ENCODE measurements around the gene MND1. TPM values are rescaled to one million over a fixed set of nuclear protein-coding genes. Genes with fewer than 3 reads are reported as not detected.

The MND1 gene
- total RNA-seq, 6 experiments from 2014 or later, result 4.1 to 9.2 (median 7.3) TPM

GRCh38 chr4:153341575-153342090 is 2.9 kb upstream of the MND1 start:
- H3K4me1 Mint-ChIP-seq (ENCODE audit: low read depth), result peaks cover 34% of the 10 kb centered on the region
- no peaks in the 10 kb centered on the region for H3K9me3 Mint-ChIP-seq
- peak; percentile 66 for DNase-seq
- no peaks in the 10 kb centered on the region for H3K36me3 Mint-ChIP-seq (ENCODE audit: low read depth)
- H3K27me3 Mint-ChIP-seq (ENCODE audit: insufficient read depth), result peaks cover 3% of the 10 kb centered on the region
- peak overlapping the region; percentile 58 for H3K4me3 Mint-ChIP-seq
- H3K27ac Mint-ChIP-seq, result peak overlapping the region; percentile 24
- TF ChIP-seq, protein P1, sequence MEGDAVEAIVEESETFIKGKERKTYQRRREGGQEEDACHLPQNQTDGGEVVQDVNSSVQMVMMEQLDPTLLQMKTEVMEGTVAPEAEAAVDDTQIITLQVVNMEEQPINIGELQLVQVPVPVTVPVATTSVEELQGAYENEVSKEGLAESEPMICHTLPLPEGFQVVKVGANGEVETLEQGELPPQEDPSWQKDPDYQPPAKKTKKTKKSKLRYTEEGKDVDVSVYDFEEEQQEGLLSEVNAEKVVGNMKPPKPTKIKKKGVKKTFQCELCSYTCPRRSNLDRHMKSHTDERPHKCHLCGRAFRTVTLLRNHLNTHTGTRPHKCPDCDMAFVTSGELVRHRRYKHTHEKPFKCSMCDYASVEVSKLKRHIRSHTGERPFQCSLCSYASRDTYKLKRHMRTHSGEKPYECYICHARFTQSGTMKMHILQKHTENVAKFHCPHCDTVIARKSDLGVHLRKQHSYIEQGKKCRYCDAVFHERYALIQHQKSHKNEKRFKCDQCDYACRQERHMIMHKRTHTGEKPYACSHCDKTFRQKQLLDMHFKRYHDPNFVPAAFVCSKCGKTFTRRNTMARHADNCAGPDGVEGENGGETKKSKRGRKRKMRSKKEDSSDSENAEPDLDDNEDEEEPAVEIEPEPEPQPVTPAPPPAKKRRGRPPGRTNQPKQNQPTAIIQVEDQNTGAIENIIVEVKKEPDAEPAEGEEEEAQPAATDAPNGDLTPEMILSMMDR (IDR thresholded peaks at IDR 0.05), result no peak

- H3K27me3 Mint-ChIP-seq (ENCODE audit: insufficient read depth), result peaks cover 3% of the 10 kb centered on the region
- TF ChIP-seq, protein P1 (IDR thresholded peaks at IDR 0.05), result no peak
- H3K27ac Mint-ChIP-seq, result no peak overlapping the region
- H3K36me3 Mint-ChIP-seq (ENCODE audit: low read depth), result no peaks in the 10 kb centered on the region
- H3K4me3 Mint-ChIP-seq, result no peak overlapping the region
- H3K9me3 Mint-ChIP-seq, result no peaks in the 10 kb centered on the region
- no peak for DNase-seq
- peaks cover 47% of the 10 kb centered on the region for H3K4me1 Mint-ChIP-seq (ENCODE audit: low read depth)
These were observed 1.5 kb upstream of the MND1 start for GRCh38 chr4:153342751-153343552.

- H3K27ac Mint-ChIP-seq, result peak overlapping the region; percentile 77
These were observed 809 bp downstream of the MND1 start for GRCh38 chr4:153345012-153345981.

DNA sequence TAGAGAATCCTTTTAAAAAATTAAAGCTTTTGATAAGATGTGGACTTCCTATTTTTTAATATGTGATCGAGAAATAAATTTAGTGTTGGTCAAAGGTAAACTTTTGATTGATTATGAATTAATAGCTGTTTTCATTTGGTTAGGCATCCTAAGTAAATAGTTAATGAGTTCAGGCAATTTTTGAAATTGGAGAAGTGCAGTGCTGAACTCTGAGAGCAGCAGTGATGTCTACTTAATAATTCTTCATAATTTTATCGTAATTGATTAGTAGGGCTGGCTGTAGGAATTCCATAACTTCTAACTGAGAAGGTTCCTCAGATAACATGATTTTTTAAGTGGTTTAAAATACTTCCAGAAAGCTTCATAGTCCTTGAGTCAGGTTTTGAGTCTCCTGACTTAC is 1.5 kb downstream of the MND1 start:
- H3K4me3 Mint-ChIP-seq, result peak overlapping the region; percentile 92
- DNase-seq, result no peak
- peaks cover 3% of the 10 kb centered on the region for H3K27me3 Mint-ChIP-seq (ENCODE audit: insufficient read depth)

More at GRCh38 chr4:153345012-153345981, 809 bp downstream of the MND1 start:
- Mint-ChIP-seq H3K27me3 (ENCODE audit: insufficient read depth) (peaks cover 3% of the 10 kb centered on the region), H3K4me3 (peak overlapping the region; percentile 92), H3K36me3 (ENCODE audit: low read depth) (no peaks in the 10 kb centered on the region), H3K9me3 (no peaks in the 10 kb centered on the region), H3K4me1 (ENCODE audit: low read depth) (peaks cover 60% of the 10 kb centered on the region)
- TF ChIP-seq, protein P1 (IDR thresholded peaks at IDR 0.05), result no peak; the same call in 1 of the 2 replicates
- DNase-seq, result peak; percentile 52

GRCh38 chr4:153346563-153346962 is 2.1 kb downstream of the MND1 start:
- TF ChIP-seq, protein P1 (IDR thresholded peaks at IDR 0.05), result peak; percentile 33; the same call in 1 of the 2 replicates
- H3K27ac Mint-ChIP-seq, result no peak overlapping the region
- H3K9me3 Mint-ChIP-seq, result no peaks in the 10 kb centered on the region
- no peak overlapping the region; the same call in 1 of the 2 replicates for H3K4me3 Mint-ChIP-seq
- peaks cover 50% of the 10 kb centered on the region for H3K4me1 Mint-ChIP-seq (ENCODE audit: low read depth)
- H3K27me3 Mint-ChIP-seq (ENCODE audit: insufficient read depth), result peaks cover 3% of the 10 kb centered on the region
- DNase-seq, result no peak
- no peaks in the 10 kb centered on the region for H3K36me3 Mint-ChIP-seq (ENCODE audit: low read depth)

More for the DNA sequence above, 1.5 kb downstream of the MND1 start:
- Mint-ChIP-seq H3K36me3 (ENCODE audit: low read depth) (no peaks in the 10 kb centered on the region), H3K27ac (no peak overlapping the region), H3K9me3 (no peaks in the 10 kb centered on the region), H3K4me1 (ENCODE audit: low read depth) (peaks cover 55% of the 10 kb centered on the region)
- TF ChIP-seq, protein P1 (IDR thresholded peaks at IDR 0.05), result no peak

Measured in HFFc6 (cell line).